ENCODE data around the gene CA10. TPM values are rescaled to one million over a fixed set of nuclear protein-coding genes. Genes with fewer than 3 reads are reported as not detected.

Gene CA10
- total RNA-seq, 1 donor: not detected

DNA sequence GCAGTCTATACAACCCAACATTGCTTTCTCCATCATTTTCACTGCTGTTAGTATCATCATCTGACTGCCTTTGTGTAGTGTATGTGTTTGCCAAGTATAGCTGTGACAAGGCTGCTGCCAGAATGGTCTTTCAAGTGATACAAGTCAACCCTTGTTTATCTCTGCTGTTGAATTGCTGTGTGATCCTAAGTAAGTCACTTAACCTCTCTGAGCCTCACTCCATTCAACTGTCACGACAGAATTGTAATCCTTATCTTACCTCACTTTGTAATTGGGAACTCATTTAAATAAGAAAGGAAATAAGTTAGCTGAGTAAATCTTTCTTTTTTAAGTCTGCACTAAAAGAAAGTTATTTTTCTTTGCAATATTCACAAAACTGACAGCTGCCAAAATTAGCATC, 340.6 kb downstream of the CA10 start:
- no peak overlapping the region for H3K4me3 ChIP-seq (ENCODE audit: low read depth, low read length)
- TF ChIP-seq, protein P1, sequence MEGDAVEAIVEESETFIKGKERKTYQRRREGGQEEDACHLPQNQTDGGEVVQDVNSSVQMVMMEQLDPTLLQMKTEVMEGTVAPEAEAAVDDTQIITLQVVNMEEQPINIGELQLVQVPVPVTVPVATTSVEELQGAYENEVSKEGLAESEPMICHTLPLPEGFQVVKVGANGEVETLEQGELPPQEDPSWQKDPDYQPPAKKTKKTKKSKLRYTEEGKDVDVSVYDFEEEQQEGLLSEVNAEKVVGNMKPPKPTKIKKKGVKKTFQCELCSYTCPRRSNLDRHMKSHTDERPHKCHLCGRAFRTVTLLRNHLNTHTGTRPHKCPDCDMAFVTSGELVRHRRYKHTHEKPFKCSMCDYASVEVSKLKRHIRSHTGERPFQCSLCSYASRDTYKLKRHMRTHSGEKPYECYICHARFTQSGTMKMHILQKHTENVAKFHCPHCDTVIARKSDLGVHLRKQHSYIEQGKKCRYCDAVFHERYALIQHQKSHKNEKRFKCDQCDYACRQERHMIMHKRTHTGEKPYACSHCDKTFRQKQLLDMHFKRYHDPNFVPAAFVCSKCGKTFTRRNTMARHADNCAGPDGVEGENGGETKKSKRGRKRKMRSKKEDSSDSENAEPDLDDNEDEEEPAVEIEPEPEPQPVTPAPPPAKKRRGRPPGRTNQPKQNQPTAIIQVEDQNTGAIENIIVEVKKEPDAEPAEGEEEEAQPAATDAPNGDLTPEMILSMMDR (IDR thresholded peaks at IDR 0.05; ENCODE audit: insufficient read depth, low read depth, low read length): no peak
- no peak for DNase-seq (ENCODE audit: low read depth)

DNA sequence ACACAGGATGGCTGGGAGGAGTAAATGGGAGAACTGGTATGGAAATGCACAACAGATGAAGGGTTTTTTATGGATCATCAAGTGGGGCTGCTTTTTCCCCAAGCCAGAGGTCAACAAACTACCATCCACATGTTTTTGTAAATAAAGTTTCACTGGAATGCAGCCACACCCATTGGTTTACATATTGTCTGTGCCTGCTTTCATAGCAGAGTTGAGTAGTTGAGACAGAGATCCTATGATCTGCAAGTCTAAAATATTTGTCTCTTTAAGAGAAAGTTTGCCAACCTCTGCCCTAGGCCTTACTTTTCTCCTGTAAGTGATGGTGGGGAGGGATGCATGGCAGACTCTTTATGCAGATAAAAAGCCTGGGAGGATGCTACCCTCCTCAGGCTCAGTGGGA, 341.4 kb downstream of the CA10 start:
- TF ChIP-seq, protein P1 (IDR thresholded peaks at IDR 0.05; ENCODE audit: insufficient read depth, low read depth, low read length): no peak
- no peak for DNase-seq (ENCODE audit: low read depth)

DNA sequence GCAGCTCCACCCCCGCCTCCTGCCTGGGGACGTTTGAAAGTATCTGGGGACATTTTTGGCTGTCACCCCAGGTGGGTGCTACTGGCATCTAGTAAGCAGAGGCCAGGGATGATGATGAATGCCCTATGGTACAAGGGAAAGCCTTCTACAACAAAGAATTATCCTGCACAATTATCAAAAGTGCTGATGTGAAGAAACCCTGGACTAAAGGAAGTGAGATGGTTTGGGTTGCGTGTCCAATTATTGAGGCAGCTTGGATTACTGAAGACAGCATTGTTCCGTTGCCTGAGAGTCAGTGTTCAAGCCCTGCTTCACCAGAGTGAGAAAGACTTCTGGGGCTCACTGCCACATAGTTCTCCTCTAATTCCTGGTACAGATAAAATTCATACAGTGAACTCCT, 343.4 kb downstream of the CA10 start:
- H3K4me3 ChIP-seq (ENCODE audit: low read depth, low read length): no peak overlapping the region
- DNase-seq (ENCODE audit: low read depth): no peak
- TF ChIP-seq, protein P1 (IDR thresholded peaks at IDR 0.05; ENCODE audit: insufficient read depth, low read depth, low read length): no peak

More for the DNA sequence above, 341.4 kb downstream of the CA10 start:
- H3K4me3 ChIP-seq (ENCODE audit: low read depth, low read length): no peak overlapping the region

DNA sequence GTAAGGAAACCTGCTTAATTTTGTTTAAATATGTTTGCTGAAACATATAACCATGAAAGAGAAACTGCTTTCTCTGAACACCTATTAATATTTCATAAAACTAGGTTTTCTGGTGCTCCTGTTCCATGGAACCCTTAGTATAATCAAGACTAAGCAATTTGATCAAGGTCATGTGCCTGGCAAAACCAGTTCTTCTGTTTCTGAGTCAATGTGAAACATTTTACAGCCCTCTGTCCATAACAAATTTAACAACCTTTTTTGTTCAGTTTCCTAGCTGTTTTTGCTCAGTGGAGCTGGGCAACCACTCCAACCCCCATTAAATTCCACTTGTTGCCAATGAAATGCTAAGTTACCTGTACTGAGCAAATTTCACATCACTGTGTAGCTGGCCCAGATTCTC, 344.0 kb downstream of the CA10 start:
- TF ChIP-seq, protein P1 (IDR thresholded peaks at IDR 0.05; ENCODE audit: insufficient read depth, low read depth, low read length): no peak
- no peak for DNase-seq (ENCODE audit: low read depth)
- no peak overlapping the region for H3K4me3 ChIP-seq (ENCODE audit: low read depth, low read length)

DNA sequence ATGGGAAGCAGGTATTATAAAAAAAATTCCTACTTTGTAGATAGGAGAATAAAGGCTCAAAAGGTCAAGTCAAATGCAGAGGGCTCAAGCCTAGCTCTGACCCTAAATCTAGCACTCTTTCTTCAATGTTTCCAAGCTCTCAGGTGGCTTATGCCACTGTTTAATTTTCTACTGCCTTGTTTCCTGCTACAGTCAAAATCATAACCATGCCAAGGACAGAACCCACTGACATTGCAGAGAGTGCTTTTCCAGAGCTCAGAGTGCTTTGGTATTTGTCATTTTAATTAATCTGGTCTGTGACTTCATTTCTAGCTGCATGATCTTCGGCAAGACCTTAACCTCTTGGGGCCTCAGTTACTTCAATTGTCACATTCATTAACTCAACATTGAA, 344.7 kb downstream of the CA10 start:
- DNase-seq (ENCODE audit: low read depth): no peak

DNA sequence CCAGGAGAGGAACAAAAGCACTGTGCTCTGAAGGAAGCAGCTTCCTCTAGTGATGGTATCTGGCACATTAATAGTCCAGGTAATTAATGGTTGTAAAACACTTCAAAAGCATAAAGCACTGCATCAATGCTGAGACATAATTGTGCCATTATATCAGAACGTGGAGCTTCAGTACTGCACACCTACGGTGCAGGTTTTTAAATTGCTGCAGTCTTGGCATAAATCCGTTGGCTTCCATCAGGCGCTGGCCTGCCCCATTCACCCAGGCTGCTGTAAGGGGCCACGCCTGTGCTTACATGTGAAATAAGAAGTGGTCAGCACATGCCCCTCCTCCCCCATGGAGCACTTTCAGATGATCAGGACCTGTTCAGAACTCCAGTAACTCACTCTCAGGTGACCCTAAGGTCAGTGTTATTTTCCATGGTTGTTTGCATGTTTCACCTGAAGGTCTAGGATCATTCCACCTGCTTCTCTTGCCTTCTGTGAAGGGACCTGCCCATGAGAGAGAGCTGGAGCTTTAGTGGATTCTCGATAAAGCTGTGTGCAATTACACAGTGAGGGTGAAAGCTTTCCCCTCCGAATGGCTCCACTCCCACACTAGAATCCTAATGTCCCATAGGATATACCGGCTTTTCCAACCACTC, 345.3 kb downstream of the CA10 start:
- TF ChIP-seq, protein P1 (IDR thresholded peaks at IDR 0.05; ENCODE audit: insufficient read depth, low read depth, low read length): no peak
- DNase-seq (ENCODE audit: low read depth): no peak
- H3K4me3 ChIP-seq (ENCODE audit: low read depth, low read length): no peak overlapping the region

More for the DNA sequence above, 344.7 kb downstream of the CA10 start:
- TF ChIP-seq, protein P1 (IDR thresholded peaks at IDR 0.05; ENCODE audit: insufficient read depth, low read depth, low read length): no peak
- no peak overlapping the region for H3K4me3 ChIP-seq (ENCODE audit: low read depth, low read length)

DNA sequence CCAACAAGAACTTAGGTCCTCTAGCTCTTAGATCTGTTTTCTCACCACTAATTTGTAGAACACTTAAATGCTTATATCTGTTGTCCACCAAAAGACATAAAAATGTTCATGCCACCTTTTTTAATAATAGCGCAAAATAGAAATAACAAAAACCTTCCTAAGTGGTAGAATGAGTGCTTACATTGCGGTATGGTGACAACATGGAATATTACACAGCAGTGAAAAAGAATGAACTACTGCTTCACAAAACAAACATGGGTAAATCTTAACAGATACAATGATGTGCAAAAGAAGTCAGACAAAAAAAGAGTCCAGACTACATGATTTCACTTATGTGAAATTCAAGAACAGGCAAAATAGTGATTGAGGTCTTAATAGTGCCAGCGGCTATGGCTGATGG, 351.1 kb downstream of the CA10 start:
- no peak overlapping the region for H3K4me3 ChIP-seq (ENCODE audit: low read depth, low read length)
- TF ChIP-seq, protein P1 (IDR thresholded peaks at IDR 0.05; ENCODE audit: insufficient read depth, low read depth, low read length): no peak

More for the DNA sequence above, 351.1 kb downstream of the CA10 start:
- DNase-seq (ENCODE audit: low read depth): no peak
